Neural progenitor cell (in vitro differentiated cells): ENCODE measurements around the gene KDM4B. TPM values are rescaled to one million over a fixed set of nuclear protein-coding genes. Genes with fewer than 3 reads are reported as not detected.

Experiments used
- DNase-seq: peaks from one replicate; pipeline ENCODE4 v3.0.0-alpha.2; 2016; ENCODE audit warnings: low spot score
- H2AFZ ChIP-seq: fragments of 200-600 bp; sonication (generic); replicated peaks from 2 replicates; pipeline ENCODE4 v1.6.1; 2016; ENCODE audit warnings: antibody characterized with exemption
- H3F3A ChIP-seq: fragments of 200-600 bp; sonication (generic); 2 replicates; pipeline ENCODE4 v1.6.1; 2016; ENCODE audit warnings: antibody characterized with exemption, low read depth
- H3K27ac ChIP-seq: fragments of 200-600 bp; sonication (generic); 2 replicates; pipeline ENCODE4 v1.5.1; 2016; ENCODE audit warnings: mild to moderate bottlenecking
- H3K27me3 ChIP-seq: fragments of 200-600 bp; sonication (generic); 2 replicates; pipeline ENCODE4 v1.6.1; 2016; ENCODE audit warnings: mild to moderate bottlenecking, moderate library complexity
- H3K36me3 ChIP-seq: fragments of 200-600 bp; sonication (generic); 2 replicates; pipeline ENCODE4 v1.5.1; 2016
- H3K4me1 ChIP-seq: fragments of 200-600 bp; sonication (generic); 2 replicates; pipeline ENCODE4 v1.6.1; 2016; ENCODE audit warnings: mixed run types
- H3K4me2 ChIP-seq: fragments of 200-600 bp; sonication (generic); 2 replicates; pipeline ENCODE4 v1.6.1; 2016
- H3K4me3 ChIP-seq: fragments of 200-600 bp; sonication (generic); 2 replicates; pipeline ENCODE4 v1.5.1; 2016
- H3K79me2 ChIP-seq: fragments of 200-600 bp; sonication (generic); 2 replicates; pipeline ENCODE4 v1.6.1; 2016; ENCODE audit warnings: low read depth
- H3K9ac ChIP-seq: fragments of 200-600 bp; sonication (generic); 2 replicates; pipeline ENCODE4 v1.6.1; 2016
- H3K9me3 ChIP-seq: fragments of 200-600 bp; sonication (generic); 2 replicates; pipeline ENCODE4 v1.5.1; 2016; ENCODE audit warnings: low read depth
- H4K20me1 ChIP-seq: fragments of 200-600 bp; sonication (generic); 2 replicates; pipeline ENCODE4 v1.6.1; 2016; ENCODE audit warnings: low read depth
- H3K27ac Mint-ChIP-seq: 3 replicates; pipeline ENCODE4 v1.8.0; 2021; ENCODE audit warnings: mixed read lengths
- H3K27me3 Mint-ChIP-seq: 2 replicates; pipeline ENCODE4 v1.8.0; 2022; ENCODE audit warnings: low read depth, mild to moderate bottlenecking, inconsistent platforms, moderate library complexity, mixed read lengths; ENCODE audit not compliant: insufficient read depth
- H3K36me3 Mint-ChIP-seq: 3 replicates; pipeline ENCODE4 v1.8.0; 2021; ENCODE audit warnings: mixed read lengths
- H3K4me1 Mint-ChIP-seq: 3 replicates; pipeline ENCODE4 v1.8.0; 2021; ENCODE audit warnings: mixed read lengths
- H3K4me3 Mint-ChIP-seq: 3 replicates; pipeline ENCODE4 v1.8.0; 2021; ENCODE audit warnings: mild to moderate bottlenecking, moderate library complexity, mixed read lengths
- H3K9me3 Mint-ChIP-seq: 3 replicates; pipeline ENCODE4 v1.8.0; 2020; ENCODE audit warnings: mixed read lengths
- CTCF ChIP-seq: fragments of 200-600 bp; sonication (generic); IDR thresholded peaks from 2 replicates; pipeline ENCODE4 v1.5.1; 2017; ENCODE audit warnings: antibody characterized with exemption, mild to moderate bottlenecking
- EZH2 ChIP-seq: fragments of 200-600 bp; sonication (generic); IDR thresholded peaks from 2 replicates; pipeline ENCODE4 v1.6.1; 2017; ENCODE audit warnings: antibody characterized with exemption, mild to moderate bottlenecking, moderate library complexity
- EZH2phosphoT487 ChIP-seq: fragments of 200-600 bp; sonication (generic); IDR thresholded peaks from 2 replicates; pipeline ENCODE4 v1.6.1; 2017; ENCODE audit warnings: antibody characterized with exemption
- total RNA-seq: library from RNA; depleted of rRNA; stranded (reverse); fragments of >200 nt; gene quantifications from 2 replicates; pipeline ENCODE4 v1.2.3, GENCODE V29; 2015; ENCODE audit warnings: low replicate concordance

Gene KDM4B
- total RNA-seq, 1 donor from 2014 or later: 16.0 TPM

DNA sequence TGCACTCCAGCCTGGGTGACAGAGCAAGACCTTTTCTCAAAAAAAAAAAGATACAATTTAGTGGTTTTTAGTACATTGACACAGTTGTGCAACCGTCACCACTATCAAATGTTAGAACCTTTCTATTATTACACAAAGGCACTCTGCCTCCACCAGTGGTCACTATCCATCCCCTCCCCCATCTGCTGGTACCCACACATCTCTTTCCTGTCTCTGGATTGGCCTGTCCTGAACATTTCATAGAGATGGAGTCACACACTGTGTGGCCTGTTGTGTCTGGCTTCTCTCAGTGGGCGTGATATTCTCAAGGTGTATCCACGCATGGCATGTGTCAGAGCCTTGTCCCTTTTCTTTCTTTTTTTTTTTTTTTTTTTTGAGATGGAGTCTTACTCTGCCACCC is 11.2 kb downstream of the KDM4B start:
- Mint-ChIP-seq H3K27me3 (peaks cover 2% of the 10 kb centered on the region), H3K4me3 (no peak overlapping the region), H3K36me3 (peaks cover 5% of the 10 kb centered on the region), H3K4me1 (peaks cover 48% of the 10 kb centered on the region), H3K27ac (no peak overlapping the region), H3K9me3 (no peaks in the 10 kb centered on the region)
- Histone ChIP-seq H3K4me3 (no peak overlapping the region), H3K4me1 (peaks cover 15% of the 10 kb centered on the region), H3K79me2 (peaks cover 100% of the 10 kb centered on the region), H3K9me3 (no peaks in the 10 kb centered on the region), H3K9ac (no peak overlapping the region), H4K20me1 (peaks cover 100% of the 10 kb centered on the region), H3F3A (peaks cover 4% of the 10 kb centered on the region), H3K27ac (no peak overlapping the region), H3K27me3 (no peaks in the 10 kb centered on the region), H3K4me2 (no peak overlapping the region), H2AFZ (no peak overlapping the region), H3K36me3 (no peaks in the 10 kb centered on the region)
- TF ChIP-seq EZH2: no peak
- no peak for TF ChIP-seq CTCF
- TF ChIP-seq EZH2phosphoT487: no peak
- no peak for DNase-seq

DNA sequence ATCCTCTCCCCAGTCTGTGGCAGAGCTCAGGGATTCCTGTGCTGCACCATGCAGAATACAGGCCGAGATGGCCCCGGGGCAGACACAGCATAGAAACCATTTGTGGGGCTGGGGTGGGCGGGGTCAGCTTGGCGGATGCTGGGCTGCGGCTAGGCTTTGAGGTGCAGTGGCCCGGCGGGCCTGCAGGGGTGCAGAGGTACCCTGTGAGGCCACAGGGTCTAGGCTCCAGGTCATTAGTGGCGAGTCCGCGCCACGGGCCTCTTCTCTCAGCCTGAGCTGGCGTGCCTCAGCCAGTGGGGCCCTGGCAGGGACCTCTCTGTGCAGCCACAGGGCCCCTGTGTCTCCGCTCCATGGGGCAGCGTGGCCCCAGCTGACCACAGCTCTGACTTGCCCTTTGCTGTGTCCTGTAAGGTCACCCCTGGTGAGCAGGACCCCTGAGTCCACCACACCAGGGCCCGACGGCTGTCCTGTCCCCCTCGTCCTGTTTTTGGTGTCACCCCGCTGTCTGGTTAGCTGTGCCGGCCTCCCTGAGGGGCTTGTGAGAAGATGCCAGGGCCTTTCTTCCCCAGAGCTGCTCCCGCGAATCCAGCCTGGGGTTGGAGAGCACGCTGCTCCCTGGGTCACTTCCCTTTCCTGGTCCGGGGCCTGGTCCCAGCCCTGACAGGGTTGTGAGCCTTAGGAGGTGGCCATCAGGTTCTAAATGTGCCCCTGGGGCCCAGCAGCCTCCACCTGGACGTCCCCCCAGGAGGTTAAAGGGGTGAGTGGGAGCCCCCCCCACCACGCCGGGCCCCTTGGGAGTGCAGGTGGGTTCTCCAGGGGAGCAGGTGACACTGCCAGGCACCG is 12.1 kb downstream of the KDM4B start:
- Histone ChIP-seq H2AFZ (no peak overlapping the region), H3K9ac (no peak overlapping the region), H3K9me3 (no peaks in the 10 kb centered on the region), H3K27ac (no peak overlapping the region), H3K4me3 (no peak overlapping the region), H4K20me1 (peaks cover 100% of the 10 kb centered on the region), H3K79me2 (peaks cover 100% of the 10 kb centered on the region), H3K4me1 (peaks cover 24% of the 10 kb centered on the region), H3F3A (no peaks in the 10 kb centered on the region), H3K36me3 (no peaks in the 10 kb centered on the region), H3K4me2 (no peak overlapping the region), H3K27me3 (no peaks in the 10 kb centered on the region)
- no peak for TF ChIP-seq EZH2phosphoT487
- peak; percentile 6 for TF ChIP-seq CTCF
- DNase-seq: peak; percentile 36
- no peak overlapping the region for H3K4me3 Mint-ChIP-seq
- peaks cover 5% of the 10 kb centered on the region for H3K36me3 Mint-ChIP-seq
- no peaks in the 10 kb centered on the region for H3K9me3 Mint-ChIP-seq
- H3K27me3 Mint-ChIP-seq: peaks cover 4% of the 10 kb centered on the region
- no peak overlapping the region for H3K27ac Mint-ChIP-seq
- peaks cover 54% of the 10 kb centered on the region for H3K4me1 Mint-ChIP-seq

DNA sequence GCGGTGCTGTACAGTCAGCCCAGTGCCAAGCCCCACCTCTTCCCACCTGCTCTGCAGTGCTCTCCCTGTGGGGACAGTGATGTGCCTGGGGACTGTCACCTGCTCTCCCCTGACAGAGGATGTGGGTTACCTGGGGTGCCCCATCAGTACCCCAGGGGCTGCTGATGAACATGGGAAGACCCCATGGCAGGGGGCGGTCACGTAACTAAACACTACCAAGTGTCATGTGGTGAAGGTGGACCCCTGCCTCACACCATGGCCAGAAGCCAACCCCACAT is 12.7 kb downstream of the KDM4B start:
- peaks cover 5% of the 10 kb centered on the region for H3K36me3 Mint-ChIP-seq
- H3K4me3 Mint-ChIP-seq: no peak overlapping the region
- H3K4me3 ChIP-seq: no peak overlapping the region
- H3K36me3 ChIP-seq: no peaks in the 10 kb centered on the region
- TF ChIP-seq EZH2: no peak
- no peaks in the 10 kb centered on the region for H3K27me3 ChIP-seq
- no peak for DNase-seq
- peaks cover 55% of the 10 kb centered on the region for H3K4me1 Mint-ChIP-seq
- H2AFZ ChIP-seq: no peak overlapping the region
- H3K27ac Mint-ChIP-seq: no peak overlapping the region
- no peaks in the 10 kb centered on the region for H3K9me3 ChIP-seq
- no peaks in the 10 kb centered on the region for H3K9me3 Mint-ChIP-seq
- no peak overlapping the region for H3K27ac ChIP-seq
- peaks cover 4% of the 10 kb centered on the region for H3K27me3 Mint-ChIP-seq
- H3K4me1 ChIP-seq: peaks cover 29% of the 10 kb centered on the region
- peaks cover 100% of the 10 kb centered on the region for H4K20me1 ChIP-seq
- peaks cover 100% of the 10 kb centered on the region for H3K79me2 ChIP-seq
- H3K9ac ChIP-seq: no peak overlapping the region
- no peaks in the 10 kb centered on the region for H3F3A ChIP-seq
- H3K4me2 ChIP-seq: no peak overlapping the region

DNA sequence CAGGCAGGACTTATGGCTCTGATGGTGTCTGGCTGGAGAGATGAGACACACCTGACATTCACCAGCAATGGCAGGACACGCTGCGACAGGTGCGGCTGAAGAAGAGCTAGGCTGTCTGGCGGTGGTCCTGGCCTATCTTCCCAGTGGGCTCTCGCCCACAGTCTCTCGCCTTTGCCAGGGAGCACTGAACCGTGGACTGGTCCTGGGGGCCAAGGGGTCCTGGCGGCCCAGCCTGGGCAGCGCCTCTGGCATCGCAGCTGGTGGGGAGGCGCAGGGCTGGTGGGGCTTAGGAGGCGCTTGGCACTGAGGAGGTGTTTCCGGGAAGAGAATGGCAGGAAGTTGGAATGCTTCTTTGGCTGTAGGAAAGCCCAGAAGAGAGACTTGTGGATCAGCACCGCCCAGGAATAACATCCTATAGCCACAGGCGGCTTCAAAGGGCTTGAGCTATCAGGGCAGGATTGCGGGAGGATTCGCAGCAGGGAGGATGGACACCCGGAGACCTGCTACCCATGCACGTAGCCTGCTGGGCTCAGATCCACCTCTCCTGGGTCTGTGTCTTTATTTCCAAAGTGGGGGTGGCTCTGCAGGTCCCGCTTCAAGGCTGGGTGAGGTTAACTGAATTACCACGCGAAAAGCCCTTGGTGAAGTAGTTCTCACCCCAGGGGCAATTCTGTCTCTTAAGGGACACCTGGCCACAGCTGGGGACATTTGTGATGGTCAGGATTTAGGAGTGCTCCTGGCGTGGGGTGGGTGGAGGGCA is 14.6 kb downstream of the KDM4B start:
- peak overlapping the region; percentile 11 for H3K4me2 ChIP-seq
- no peak for TF ChIP-seq EZH2phosphoT487
- TF ChIP-seq EZH2: no peak
- no peak for TF ChIP-seq CTCF
- no peaks in the 10 kb centered on the region for H3K36me3 ChIP-seq
- Mint-ChIP-seq H3K36me3 (no peaks in the 10 kb centered on the region), H3K27ac (peak overlapping the region; percentile 83), H3K9me3 (no peaks in the 10 kb centered on the region), H3K27me3 (peaks cover 3% of the 10 kb centered on the region), H3K4me3 (no peak overlapping the region), H3K4me1 (peaks cover 59% of the 10 kb centered on the region)
- H3K9me3 ChIP-seq: no peaks in the 10 kb centered on the region
- H4K20me1 ChIP-seq: peaks cover 100% of the 10 kb centered on the region
- no peaks in the 10 kb centered on the region for H3K27me3 ChIP-seq
- peaks cover 29% of the 10 kb centered on the region for H3K4me1 ChIP-seq
- DNase-seq: no peak
- H3K4me3 ChIP-seq: no peak overlapping the region
- H2AFZ ChIP-seq: no peak overlapping the region
- H3K27ac ChIP-seq: no peak overlapping the region
- no peak overlapping the region for H3K9ac ChIP-seq
- H3K79me2 ChIP-seq: peaks cover 98% of the 10 kb centered on the region
- H3F3A ChIP-seq: no peaks in the 10 kb centered on the region
